ENCODE measurements around the gene TIPARP. TPM values are rescaled to one million over a fixed set of nuclear protein-coding genes. Genes with fewer than 3 reads are reported as not detected.
"Not testable (repeated sequence)": the region's sequence is repeated elsewhere in the genome, so short reads cannot be mapped to it uniquely, and the experiment has no call there.

Gene TIPARP
- total RNA-seq, 1 experiment from 2014 or later, result 15.8 TPM

GRCh38 chr3:156735471-156735870 is 61.1 kb downstream of the TIPARP start:
- intact Hi-C loops (cut with micrococcal nuclease; ENCODE audit: unreplicated experiment), result no loop called here
- no TSS peak for BruUV-seq (replicated peaks)
- CTCF ChIA-PET, result no interaction called here

GRCh38 chr3:156737049-156737448 is 62.7 kb downstream of the TIPARP start:
- H3K4me3 ChIP-seq (ENCODE audit: low read depth, low read length); POLR2A ChIA-PET; H3K27me3 ChIP-seq (replicated peaks; ENCODE audit: control insufficient read depth, insufficient read depth, low read length); DNase-seq; H3K4me1 ChIP-seq; H3K4me1 Mint-ChIP-seq (ENCODE audit: low read depth, unreplicated experiment); H3K27ac Mint-ChIP-seq (ENCODE audit: unreplicated experiment); CTCF ChIA-PET; H3K9me3 ChIP-seq; H3K36me3 Mint-ChIP-seq (ENCODE audit: insufficient read depth, unreplicated experiment); H3K9me3 Mint-ChIP-seq (ENCODE audit: unreplicated experiment); BruUV-seq (replicated peaks); H3K4me3 Mint-ChIP-seq (ENCODE audit: unreplicated experiment); intact Hi-C loops (cut with micrococcal nuclease; ENCODE audit: unreplicated experiment); H3K36me3 ChIP-seq (ENCODE audit: control insufficient read depth, insufficient read depth, low read length); H3K27me3 Mint-ChIP-seq (ENCODE audit: insufficient read depth, unreplicated experiment): not testable (repeated sequence)

More at GRCh38 chr3:156735471-156735870, 61.1 kb downstream of the TIPARP start:
- Mint-ChIP-seq H3K4me3 (ENCODE audit: unreplicated experiment) (no peak overlapping the region), H3K4me1 (ENCODE audit: low read depth, unreplicated experiment) (no peaks in the 10 kb centered on the region), H3K27ac (ENCODE audit: unreplicated experiment) (no peak overlapping the region), H3K27me3 (ENCODE audit: insufficient read depth, unreplicated experiment) (no peaks in the 10 kb centered on the region), H3K9me3 (ENCODE audit: unreplicated experiment) (no peaks in the 10 kb centered on the region), H3K36me3 (ENCODE audit: insufficient read depth, unreplicated experiment) (no peaks in the 10 kb centered on the region)
- Histone ChIP-seq H3K4me3 (ENCODE audit: low read depth, low read length) (no peak overlapping the region), H3K9me3 (no peaks in the 10 kb centered on the region), H3K4me1 (no peaks in the 10 kb centered on the region), H3K27me3 (replicated peaks; ENCODE audit: control insufficient read depth, insufficient read depth, low read length) (no peaks in the 10 kb centered on the region), H3K36me3 (ENCODE audit: control insufficient read depth, insufficient read depth, low read length) (no peaks in the 10 kb centered on the region)
- POLR2A ChIA-PET, result no interaction called here
- DNase-seq, result no peak
- TF ChIP-seq, protein P1, sequence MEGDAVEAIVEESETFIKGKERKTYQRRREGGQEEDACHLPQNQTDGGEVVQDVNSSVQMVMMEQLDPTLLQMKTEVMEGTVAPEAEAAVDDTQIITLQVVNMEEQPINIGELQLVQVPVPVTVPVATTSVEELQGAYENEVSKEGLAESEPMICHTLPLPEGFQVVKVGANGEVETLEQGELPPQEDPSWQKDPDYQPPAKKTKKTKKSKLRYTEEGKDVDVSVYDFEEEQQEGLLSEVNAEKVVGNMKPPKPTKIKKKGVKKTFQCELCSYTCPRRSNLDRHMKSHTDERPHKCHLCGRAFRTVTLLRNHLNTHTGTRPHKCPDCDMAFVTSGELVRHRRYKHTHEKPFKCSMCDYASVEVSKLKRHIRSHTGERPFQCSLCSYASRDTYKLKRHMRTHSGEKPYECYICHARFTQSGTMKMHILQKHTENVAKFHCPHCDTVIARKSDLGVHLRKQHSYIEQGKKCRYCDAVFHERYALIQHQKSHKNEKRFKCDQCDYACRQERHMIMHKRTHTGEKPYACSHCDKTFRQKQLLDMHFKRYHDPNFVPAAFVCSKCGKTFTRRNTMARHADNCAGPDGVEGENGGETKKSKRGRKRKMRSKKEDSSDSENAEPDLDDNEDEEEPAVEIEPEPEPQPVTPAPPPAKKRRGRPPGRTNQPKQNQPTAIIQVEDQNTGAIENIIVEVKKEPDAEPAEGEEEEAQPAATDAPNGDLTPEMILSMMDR (IDR thresholded peaks at IDR 0.05; ENCODE audit: insufficient read depth in 1 of 2, low read depth in 1 of 2, low read length in 1 of 2, severe bottlenecking in 1 of 2, unreplicated experiment in 1 of 2), result no peak

DNA sequence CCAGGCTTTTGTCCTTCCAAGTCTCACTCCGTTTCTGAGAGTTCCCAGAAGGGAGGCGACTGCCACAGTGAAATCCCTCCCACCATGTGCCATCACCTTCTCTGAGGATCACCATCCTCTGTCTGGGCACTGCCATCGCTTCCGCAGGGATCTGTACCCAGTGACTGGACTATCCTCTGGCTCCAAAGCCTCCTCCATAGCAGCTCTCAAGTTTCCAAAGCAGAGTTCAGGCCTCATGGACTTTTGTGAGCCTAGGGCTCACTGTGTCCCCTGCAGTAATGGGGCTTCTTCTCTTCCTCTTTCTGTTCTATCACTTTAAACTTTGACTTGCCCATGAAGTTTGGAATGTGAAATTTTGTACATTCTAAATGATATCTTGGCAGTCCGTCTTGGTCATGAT is 63.9 kb downstream of the TIPARP start:
- H3K4me1 Mint-ChIP-seq (ENCODE audit: low read depth, unreplicated experiment), result no peaks in the 10 kb centered on the region
- POLR2A ChIA-PET, result no interaction called here
- no peaks in the 10 kb centered on the region for H3K27me3 Mint-ChIP-seq (ENCODE audit: insufficient read depth, unreplicated experiment)
- H3K4me3 ChIP-seq (ENCODE audit: low read depth, low read length), result no peak overlapping the region
- no peak for DNase-seq
- TF ChIP-seq, protein P1 (IDR thresholded peaks at IDR 0.05; ENCODE audit: insufficient read depth in 1 of 2, low read depth in 1 of 2, low read length in 1 of 2, severe bottlenecking in 1 of 2, unreplicated experiment in 1 of 2), result no peak
- H3K4me3 Mint-ChIP-seq (ENCODE audit: unreplicated experiment), result no peak overlapping the region
- no TSS peak for BruUV-seq (replicated peaks)
- H3K9me3 Mint-ChIP-seq (ENCODE audit: unreplicated experiment), result no peaks in the 10 kb centered on the region
- CTCF ChIA-PET, result no interaction called here
- no peaks in the 10 kb centered on the region for H3K4me1 ChIP-seq
- H3K27ac Mint-ChIP-seq (ENCODE audit: unreplicated experiment), result no peak overlapping the region
- no peaks in the 10 kb centered on the region for H3K36me3 ChIP-seq (ENCODE audit: control insufficient read depth, insufficient read depth, low read length)
- no peaks in the 10 kb centered on the region for H3K36me3 Mint-ChIP-seq (ENCODE audit: insufficient read depth, unreplicated experiment)
- H3K27me3 ChIP-seq (replicated peaks; ENCODE audit: control insufficient read depth, insufficient read depth, low read length), result no peaks in the 10 kb centered on the region
- intact Hi-C loops (cut with micrococcal nuclease; ENCODE audit: unreplicated experiment), result no loop called here
- no peaks in the 10 kb centered on the region for H3K9me3 ChIP-seq

DNA sequence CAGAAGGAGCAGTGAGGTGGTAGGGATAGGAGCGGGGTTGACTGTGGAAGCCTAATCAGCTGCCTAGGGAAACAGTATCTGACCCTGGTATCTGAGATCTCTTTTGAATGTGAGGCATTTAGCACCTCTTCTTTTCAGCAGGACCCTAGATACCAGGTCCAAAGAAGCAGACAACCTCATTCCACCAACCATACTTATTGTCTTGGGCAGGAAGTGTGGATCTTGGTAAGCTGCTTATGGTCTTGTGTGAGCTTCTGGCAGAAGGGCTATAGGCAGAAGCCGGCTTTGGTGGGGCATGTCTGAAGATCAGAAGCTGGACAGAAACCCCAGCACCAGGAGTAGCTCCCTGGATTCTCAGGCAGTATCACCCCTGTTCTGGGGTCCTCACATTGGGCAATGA is 65.6 kb downstream of the TIPARP start:
- DNase-seq, result no peak
- H3K9me3 Mint-ChIP-seq (ENCODE audit: unreplicated experiment), result no peaks in the 10 kb centered on the region
- no peak overlapping the region for H3K4me3 Mint-ChIP-seq (ENCODE audit: unreplicated experiment)
- no peaks in the 10 kb centered on the region for H3K36me3 ChIP-seq (ENCODE audit: control insufficient read depth, insufficient read depth, low read length)
- H3K27me3 Mint-ChIP-seq (ENCODE audit: insufficient read depth, unreplicated experiment), result no peaks in the 10 kb centered on the region
- ChIA-PET CTCF (no interaction called here), POLR2A (no interaction called here)
- BruUV-seq (replicated peaks), result no TSS peak
- H3K4me1 Mint-ChIP-seq (ENCODE audit: low read depth, unreplicated experiment), result no peaks in the 10 kb centered on the region
- H3K4me3 ChIP-seq (ENCODE audit: low read depth, low read length), result no peak overlapping the region
- no peaks in the 10 kb centered on the region for H3K36me3 Mint-ChIP-seq (ENCODE audit: insufficient read depth, unreplicated experiment)
- H3K9me3 ChIP-seq, result no peaks in the 10 kb centered on the region
- no peaks in the 10 kb centered on the region for H3K4me1 ChIP-seq
- TF ChIP-seq, protein P1 (IDR thresholded peaks at IDR 0.05; ENCODE audit: insufficient read depth in 1 of 2, low read depth in 1 of 2, low read length in 1 of 2, severe bottlenecking in 1 of 2, unreplicated experiment in 1 of 2), result no peak
- H3K27me3 ChIP-seq (replicated peaks; ENCODE audit: control insufficient read depth, insufficient read depth, low read length), result no peaks in the 10 kb centered on the region
- intact Hi-C loops (cut with micrococcal nuclease; ENCODE audit: unreplicated experiment), result no loop called here
- H3K27ac Mint-ChIP-seq (ENCODE audit: unreplicated experiment), result no peak overlapping the region

DNA sequence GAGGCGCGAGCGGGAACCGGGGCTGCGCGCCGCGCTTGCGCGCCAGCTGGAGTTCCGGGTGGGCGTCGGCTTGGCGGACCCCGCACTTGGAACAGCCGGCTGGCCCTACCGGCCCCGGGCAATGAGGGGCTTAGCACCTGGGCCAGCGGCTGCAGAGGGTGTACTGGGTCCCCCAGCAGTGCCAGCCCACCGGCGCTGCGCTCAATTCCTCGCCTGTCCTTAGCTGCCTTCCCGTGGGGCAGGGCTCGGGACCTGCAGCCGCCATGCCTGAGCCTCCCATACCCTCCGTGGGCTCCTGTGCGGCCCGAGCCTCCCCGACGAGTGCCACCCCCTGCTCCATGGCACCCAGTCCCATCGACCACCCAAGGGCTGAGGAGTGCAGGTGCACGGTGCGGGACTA is 66.2 kb downstream of the TIPARP start:
- H3K27ac Mint-ChIP-seq (ENCODE audit: unreplicated experiment); POLR2A ChIA-PET; H3K36me3 ChIP-seq (ENCODE audit: control insufficient read depth, insufficient read depth, low read length); H3K27me3 Mint-ChIP-seq (ENCODE audit: insufficient read depth, unreplicated experiment); H3K9me3 ChIP-seq; H3K9me3 Mint-ChIP-seq (ENCODE audit: unreplicated experiment); intact Hi-C loops (cut with micrococcal nuclease; ENCODE audit: unreplicated experiment); H3K27me3 ChIP-seq (replicated peaks; ENCODE audit: control insufficient read depth, insufficient read depth, low read length); DNase-seq; H3K4me3 ChIP-seq (ENCODE audit: low read depth, low read length); H3K36me3 Mint-ChIP-seq (ENCODE audit: insufficient read depth, unreplicated experiment); H3K4me1 Mint-ChIP-seq (ENCODE audit: low read depth, unreplicated experiment); CTCF ChIA-PET; H3K4me1 ChIP-seq; H3K4me3 Mint-ChIP-seq (ENCODE audit: unreplicated experiment); BruUV-seq (replicated peaks): not testable (repeated sequence)
